GM12801 (cell line): ENCODE results near the gene IKZF5.

Experiments
- TF ChIP-seq, protein P1 (sequence below): IDR thresholded peaks from one replicate; pipeline ENCODE4 v1.5.1; 2011; ENCODE audit warnings: control low read depth; ENCODE audit not compliant: insufficient read length; ENCODE audit errors: extremely low read depth

Gene IKZF5

DNA sequence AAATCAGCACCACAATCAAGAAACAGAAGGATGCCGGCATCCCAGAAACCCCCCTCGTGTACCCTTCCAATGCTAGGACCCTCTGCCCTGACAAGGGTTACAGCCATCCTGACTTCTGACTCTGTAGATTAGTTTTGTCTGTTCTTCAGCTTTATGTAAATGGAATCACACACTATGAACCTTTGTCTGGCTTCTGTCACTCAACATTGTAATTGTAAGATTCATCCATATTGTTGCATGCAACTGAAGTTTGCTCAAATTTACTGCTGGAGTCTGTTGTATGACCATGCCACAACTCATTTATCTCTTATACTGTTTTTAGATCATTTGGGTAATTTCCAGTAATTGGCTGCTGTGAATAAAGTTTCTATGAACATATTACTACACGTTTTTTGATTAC is 8.4 kb downstream of the IKZF5 start:
- TF ChIP-seq, protein P1, sequence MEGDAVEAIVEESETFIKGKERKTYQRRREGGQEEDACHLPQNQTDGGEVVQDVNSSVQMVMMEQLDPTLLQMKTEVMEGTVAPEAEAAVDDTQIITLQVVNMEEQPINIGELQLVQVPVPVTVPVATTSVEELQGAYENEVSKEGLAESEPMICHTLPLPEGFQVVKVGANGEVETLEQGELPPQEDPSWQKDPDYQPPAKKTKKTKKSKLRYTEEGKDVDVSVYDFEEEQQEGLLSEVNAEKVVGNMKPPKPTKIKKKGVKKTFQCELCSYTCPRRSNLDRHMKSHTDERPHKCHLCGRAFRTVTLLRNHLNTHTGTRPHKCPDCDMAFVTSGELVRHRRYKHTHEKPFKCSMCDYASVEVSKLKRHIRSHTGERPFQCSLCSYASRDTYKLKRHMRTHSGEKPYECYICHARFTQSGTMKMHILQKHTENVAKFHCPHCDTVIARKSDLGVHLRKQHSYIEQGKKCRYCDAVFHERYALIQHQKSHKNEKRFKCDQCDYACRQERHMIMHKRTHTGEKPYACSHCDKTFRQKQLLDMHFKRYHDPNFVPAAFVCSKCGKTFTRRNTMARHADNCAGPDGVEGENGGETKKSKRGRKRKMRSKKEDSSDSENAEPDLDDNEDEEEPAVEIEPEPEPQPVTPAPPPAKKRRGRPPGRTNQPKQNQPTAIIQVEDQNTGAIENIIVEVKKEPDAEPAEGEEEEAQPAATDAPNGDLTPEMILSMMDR, result no peak

DNA sequence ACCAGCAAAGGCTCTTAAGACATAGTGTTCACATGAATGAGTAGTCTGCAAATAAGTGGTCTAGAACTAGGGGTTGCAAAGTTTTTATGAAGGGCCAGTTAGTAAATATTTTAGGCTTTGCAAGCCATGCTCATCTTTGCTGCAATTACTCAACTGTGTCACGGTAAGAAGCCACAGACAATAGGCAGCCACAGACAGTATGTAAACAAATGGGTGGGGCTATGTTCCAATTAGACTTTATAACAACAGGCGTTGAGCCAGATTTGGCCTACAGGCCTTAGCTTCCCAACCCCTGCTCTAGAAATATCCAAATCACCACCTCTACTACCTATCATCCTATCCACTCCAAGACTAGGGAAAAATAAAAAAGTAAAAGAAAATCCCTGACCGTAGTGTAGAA is 9.2 kb downstream of the IKZF5 start:
- TF ChIP-seq, protein P1, result no peak

DNA sequence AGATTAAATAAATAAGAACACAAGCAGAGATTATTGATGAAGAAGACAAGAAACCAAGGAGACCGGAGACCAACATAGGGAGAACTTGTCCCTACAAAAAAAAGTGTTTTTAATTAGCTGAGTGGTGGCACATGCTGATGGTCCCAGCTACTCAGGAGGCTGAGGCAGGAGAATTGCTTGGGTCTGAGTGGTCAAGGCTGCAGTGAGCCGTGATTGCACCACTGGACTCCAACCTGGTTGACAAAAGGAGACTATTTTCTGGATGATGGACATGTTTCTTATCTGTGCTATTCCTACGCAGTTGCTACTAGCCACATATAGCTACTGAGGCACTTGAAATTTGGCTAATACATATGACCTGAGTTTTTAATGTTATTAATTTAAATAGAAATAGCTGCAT is 9.7 kb downstream of the IKZF5 start:
- TF ChIP-seq, protein P1, result no peak

DNA sequence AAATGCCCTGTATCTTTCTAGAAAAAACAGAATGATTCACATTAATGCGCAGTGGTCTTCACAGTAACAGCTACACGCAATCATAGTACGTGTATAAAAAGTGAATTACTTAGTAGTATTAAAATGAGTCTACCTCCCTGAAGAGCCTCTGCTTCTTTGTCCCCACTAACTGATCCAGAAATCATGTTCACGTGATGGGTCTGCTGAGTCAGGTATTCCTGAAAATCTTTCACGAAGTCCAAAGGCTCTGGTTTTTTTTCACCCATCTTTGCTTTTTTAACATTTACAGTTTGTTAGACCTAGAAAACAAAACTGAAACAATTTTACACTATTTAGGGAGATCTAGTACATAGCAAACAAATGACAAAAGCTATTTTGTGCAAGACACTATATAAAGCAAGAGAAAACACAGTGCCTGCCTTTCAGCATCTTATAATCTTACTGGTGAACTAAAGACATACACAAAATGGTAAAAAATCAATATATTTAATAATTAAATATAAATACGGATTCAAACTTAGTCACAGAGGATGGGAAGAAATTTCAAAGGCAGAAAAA is 10.2 kb downstream of the IKZF5 start:
- TF ChIP-seq, protein P1, result no peak

DNA sequence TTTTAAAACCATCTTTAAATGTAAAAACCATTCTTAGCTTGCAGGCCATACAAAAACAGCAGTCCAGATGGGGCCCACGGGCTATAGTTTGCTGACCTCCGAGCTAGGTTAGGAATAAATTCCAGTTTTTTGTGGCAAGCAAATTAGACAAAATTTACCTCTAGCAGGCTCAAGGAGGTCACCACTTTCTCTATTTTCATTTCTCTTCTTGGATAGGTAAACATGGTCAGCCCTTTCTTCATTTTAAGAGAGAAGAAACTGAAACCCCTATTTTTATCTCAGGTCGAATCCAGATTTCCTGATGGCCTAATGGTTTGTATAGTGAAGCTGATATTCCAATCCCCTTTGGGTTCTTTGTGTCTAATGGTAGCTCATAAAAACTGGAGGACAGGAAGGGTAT is 10.7 kb downstream of the IKZF5 start:
- TF ChIP-seq, protein P1, result no peak

DNA sequence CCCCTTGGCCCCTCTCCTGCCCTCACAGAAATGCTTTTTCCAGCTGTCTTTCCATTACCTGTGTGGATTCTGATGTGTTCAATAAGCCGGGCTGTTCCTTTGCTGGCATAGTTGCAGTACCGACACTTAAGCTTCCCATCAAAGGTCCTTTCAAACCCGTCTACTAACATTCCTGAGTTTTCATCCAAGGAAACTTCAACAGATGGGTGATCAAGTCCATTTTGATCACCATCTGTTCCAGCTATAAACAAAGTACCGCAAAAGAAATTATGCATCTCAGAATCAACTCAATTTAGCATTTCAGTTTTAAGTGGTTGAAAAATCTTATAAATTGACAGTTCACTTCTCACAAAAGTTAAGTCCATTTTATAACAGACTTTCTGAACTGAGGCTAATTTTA is 12.7 kb downstream of the IKZF5 start:
- TF ChIP-seq, protein P1, result no peak

DNA sequence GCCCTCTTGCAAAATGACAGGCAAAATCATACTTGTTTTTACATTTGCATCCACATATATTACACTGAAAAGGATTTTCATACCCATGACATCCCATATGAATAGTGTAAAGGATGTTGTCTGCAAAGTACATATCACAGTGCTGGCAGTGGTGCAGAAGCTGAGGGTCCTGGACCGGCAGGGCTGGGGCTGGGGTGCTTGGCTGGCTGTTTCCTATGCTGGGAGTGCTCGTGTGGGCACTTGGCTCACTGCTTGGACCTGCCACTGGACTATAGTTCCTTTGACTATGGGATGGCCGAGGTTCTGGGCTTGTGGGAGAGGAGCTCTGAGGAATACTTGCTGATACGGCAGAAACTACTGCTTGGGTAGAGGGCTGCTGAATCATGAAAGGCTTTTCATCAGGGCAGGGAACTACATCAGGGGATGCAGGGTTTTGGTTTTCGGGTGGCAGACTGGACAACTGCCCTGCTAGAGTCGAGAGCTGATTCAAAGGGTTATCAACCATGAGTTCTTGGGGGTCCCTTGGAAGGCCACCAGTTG is 14.7 kb downstream of the IKZF5 start:
- TF ChIP-seq, protein P1, result no peak

DNA sequence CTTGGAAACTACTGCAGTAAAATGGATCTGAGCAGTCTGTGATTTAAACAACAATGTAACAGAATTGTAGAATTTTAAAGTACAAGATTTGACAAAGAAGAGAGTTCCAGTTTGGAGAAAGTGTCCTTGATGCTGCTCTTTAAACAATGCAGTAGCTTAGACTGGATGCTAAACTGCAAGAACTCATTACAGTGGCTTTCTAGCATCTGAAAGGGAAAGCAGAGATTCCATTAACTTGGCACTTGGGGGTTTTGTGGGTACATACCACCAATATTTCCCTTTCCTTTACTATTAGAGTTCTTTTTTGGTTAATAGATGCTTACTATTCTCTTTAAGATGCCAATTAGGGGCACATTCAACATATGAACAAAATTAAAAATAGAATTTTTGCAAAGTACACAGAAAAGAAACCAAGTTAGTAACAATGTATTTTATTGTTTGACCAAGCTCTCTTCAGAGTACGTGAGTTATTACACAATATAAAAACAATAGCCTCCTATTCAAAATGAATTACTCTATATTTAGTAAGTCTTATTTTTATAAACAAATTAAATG is 16.5 kb downstream of the IKZF5 start:
- TF ChIP-seq, protein P1, result no peak
